HG03139 (cell line): ENCODE results near the gene VPS4B.
"Not testable (repeated sequence)": the region's sequence is repeated elsewhere in the genome, so short reads cannot be mapped to it uniquely, and the experiment has no call there.

Experiments
- ATAC-seq: cut with Tn5 transposase; IDR thresholded peaks from one replicate; pipeline ENCODE4 v1.9.1; 2021; ENCODE audit not compliant: unreplicated experiment

Gene VPS4B

DNA sequence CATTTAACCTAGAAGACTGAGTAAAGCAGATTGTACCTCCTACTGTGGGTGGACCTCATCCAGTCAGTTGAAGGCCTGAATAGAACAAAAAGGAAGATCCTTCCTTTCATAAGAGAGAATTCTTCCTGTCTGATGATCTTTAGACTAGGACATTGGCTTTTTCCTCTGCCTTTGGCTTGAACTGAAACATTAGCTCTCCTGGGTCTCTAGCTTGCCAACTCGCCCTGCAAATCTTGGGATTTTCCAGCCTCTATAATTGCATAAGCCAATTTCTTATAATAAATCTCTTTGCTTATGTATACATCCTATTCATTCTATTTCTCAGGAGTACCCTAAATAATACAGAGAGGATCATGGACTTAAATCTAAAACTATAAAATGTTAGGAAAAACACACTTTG lies 49.1 kb downstream of the VPS4B start:
- ATAC-seq: no peak

DNA sequence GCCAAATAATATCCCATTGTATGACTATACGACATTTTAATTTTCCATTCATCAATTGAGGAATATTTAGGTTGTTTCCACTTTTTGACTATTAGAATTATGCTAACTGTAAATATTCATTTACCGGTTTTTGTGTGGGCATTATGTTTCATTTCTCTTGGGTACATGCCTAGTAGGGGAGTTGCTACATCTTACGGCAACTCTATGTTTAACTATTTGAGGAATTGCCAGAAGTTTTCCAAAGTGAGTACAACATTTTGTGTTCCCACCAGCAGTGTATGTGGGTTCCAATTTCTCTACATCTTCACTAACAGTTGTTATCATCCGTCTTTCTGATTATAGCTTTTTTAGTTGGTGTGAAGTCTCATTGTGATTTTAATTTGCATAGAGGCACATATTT lies 53.7 kb downstream of the VPS4B start:
- no peak for ATAC-seq

DNA sequence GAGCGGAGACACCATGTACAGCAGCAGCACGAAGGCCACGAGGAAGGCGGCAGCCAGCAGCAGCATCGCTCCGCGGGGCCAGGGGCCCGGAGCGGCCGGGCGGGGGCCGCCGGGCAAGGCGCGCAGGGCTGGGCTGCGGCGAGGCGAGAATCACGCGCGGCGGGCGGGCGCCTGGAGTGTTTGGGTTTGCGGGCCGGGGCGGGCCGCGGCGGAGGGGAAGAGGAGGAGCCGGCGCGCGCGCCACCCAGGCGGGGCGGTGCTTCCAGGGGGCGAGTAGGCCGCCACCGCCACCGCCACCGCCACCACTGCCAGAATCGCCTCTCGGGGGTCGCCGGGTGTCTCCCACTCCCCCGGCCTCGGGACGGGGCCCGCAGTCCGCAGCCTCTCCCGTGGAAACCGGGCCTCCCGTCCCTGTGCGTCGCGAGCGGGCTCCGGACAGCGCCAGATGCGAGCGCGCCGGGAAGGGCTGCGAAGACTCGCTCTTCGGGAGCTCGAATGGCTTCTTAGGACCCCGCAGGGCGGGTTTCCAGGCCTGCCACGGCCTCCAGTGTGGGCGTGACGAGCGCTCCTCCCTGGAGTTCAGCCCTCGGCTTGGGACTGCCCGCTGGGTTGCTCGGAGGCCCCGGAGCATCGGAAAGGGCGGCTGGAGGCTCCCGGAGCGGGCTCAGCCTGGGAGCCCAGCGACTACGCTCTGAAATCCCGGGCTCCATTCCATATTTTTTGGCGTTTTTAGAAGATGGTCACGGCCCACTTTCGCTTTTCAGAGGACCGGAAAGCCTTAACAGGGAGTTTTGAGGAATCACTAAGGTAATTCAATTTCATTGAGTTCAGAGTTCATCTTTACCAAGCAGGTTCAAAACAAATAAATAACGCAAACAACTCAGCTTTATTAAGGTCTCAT lies 55.0 kb downstream of the VPS4B start, which contains the start of gene KDSR:
TSS of gene KDSR (minus strand) at position 154 of the 901 bp plus-strand sequence. CDS start at position 66, 88 bp downstream.
- ATAC-seq: peak; percentile 77

DNA sequence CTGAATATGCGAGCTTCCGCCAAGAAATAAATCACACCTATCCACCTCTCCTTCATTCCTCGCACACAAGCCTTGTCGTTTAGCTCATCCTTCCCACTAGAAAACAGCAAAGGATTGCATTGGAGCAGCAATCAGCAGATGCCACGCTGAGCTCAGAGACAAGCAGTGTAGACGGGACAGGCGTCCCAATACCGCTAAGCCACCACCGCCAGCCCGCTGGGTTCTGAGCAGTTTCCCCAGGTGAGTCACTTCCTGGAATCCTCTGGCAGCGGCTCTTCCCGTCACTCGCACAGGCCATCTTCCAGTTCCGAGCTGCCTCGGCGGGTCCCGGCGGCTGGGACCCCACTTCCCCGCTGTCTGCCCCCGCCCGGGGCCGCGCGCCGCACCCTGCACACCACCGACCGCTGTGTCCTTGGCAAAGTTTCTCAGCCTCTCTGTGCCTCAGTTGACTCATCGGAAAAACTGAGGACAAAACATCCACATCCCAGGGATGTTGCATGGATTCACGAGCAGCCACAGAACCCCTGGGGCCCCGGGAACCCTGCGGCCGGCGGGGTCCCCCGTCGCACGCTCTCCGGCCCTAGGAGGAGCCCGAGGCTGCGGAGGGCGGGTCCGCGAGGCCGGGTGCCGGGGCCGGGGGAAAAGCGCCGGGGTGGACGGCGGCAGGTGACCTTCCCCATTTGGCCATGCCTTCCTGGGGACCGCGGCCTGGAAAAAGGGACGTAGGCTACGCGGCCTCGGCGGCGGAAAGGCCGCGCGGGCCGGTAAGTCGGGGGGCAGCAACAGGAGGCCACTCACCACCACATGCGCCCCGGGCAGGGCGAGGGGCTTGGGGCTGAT lies 55.8 kb downstream of the VPS4B start:
- peak; percentile 35 for ATAC-seq

DNA sequence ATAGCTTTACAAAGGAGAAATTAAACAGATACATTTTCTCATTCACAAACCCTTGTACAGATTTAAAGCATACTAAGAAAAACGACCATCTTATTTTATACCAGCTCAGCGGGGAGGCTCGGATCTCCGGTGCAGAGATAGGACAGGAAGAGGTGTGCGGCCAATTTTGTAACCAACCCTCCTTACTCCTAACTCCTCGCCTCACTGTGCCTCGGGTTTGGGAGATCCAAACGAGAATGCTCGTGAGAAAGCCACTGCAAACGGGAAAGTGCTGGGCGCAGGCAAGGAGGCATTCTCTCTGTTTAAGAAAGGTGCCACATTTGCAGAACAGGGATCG lies 56.4 kb downstream of the VPS4B start:
- no peak for ATAC-seq

DNA sequence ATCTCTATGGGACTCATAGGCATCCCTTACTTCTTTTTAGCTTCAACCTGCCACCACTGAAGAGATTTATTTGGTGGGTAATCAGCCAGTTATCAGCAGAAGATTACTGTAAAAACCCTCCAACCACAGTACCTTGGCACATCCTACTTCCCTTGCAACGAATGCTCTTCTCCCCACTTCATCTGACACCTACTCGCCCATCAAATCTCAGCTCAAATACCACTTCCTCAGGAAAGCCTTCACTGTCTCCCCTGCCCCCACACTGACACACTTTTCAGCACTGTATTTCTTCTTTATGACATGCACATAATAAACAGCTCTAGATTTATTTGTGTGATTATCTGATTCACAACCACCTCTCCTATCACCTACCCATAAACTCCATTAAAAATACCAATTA lies 58.3 kb downstream of the VPS4B start:
- ATAC-seq: no peak

DNA sequence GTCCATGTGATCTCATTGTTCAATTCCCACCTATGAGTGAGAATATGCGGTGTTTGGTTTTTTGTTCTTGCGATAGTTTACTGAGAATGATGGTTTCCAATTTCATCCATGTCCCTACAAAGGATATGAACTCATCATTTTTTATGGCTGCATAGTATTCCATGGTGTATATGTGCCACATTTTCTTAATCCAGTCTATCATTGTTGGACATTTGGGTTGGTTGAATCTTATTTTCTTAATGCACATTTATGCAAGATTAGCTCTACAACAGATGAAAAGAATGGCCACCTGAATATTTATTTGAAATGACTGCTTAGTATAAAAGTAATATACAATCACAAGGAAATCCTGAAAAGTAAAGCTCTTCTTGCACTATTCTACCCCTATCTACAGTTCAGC lies 58.9 kb downstream of the VPS4B start:
- not testable (repeated sequence) for ATAC-seq

DNA sequence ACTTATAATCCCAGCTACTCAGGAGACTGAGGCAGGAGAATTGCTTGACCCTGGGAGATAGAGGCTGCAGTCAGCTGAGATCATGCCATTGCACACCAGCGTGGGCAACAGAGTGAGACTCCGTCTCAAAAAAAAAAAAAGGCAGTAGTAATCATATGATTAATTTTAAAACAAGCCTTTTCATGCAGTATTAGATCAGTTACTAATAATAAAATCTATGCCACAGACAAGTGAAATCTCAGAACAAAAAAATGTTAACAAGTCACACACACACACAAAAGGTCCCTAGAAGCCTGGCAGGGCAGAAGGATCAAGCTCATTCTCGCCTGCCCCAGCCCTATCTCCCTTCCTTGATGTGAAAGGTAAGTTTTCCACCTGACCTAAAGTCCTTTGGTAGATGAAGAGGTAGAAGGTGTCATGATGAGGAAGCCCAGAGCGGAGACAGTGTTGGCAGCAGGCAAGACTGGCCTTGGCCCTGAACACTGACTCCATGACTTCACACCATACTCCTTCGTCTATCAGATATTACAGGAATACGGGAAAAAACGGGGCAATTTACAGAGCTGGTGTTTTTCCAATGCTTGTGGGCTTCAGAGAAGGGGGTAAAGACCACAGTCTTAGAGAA lies 65.9 kb downstream of the VPS4B start:
- ATAC-seq: no peak

DNA sequence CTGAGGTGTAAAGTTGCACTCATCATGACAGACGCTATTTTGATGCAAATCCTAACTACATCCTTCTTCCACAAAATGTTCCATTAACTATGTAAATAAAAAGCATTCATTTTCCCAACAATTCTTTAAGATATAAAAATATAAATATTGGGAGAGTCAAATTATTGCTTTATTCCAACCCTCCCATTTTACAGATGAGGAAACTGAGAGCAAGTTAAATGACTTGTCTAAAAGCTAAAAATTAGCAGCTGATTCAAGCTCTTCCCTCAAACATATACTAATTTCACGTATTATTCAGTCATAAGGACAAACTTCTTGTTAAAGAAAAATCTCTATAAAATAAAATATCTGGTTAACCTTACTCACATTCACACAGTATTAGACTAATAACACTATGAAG lies 72.0 kb downstream of the VPS4B start:
- ATAC-seq: no peak

DNA sequence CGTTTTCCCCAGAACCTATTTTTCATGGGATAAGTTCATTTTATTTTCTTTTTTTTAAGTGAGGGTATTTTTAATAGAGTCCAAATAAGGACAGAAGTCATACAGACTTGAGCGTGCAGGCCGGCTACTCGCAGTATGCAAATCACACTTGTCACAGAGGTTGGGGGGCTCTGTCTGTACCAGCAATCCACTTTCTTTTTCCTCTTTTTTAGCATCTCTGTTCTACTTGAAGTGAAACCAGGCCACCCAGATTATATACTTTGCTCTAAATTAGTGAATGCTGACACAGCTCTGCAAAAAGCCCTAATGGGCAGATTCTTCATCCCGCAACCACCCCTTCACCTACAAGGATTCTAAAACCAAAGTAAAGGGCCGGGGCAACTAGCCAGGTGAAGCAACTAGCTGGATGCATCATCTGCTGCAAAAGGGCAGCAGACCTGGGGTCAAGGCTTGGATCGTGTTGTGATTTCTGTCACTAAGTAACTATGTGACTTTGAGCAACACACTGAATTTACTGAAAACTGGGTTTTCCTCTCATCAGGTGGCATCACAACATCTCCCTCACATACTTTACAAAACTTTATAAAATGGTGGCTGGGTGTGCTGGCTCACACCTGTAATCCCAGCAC lies 73.7 kb downstream of the VPS4B start:
- no peak for ATAC-seq

DNA sequence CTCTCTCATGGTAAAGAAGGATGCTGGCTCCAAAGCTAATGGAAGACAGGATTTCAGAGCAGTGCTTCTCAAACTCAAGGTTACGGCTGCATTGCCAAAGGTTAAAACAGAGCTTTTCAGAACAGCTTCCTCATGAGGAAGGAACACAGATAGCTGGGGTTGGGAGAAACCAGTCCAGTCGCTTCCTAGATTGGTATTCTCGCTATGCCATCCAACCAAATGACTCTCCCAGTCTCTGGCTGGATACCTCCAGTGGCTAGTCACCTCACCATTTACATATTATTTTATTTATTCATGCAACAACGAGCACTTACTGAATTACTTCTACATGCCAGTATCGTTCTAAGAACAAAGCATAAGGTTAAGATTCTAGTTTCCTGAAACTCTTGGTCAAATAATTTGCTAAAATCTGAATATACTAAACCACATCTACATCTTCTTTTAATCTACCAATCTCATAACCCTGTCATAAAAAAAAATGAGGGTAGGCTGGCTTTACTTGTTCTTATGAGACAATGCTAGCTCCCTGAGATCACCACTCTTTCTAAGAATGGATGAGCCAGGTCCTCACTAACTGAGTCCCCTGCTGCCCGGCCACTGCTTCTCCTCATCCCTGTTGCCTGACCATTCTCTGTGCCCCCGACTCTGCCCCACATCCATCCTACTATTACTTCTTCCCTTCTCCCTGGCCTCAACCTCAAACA lies 75.6 kb downstream of the VPS4B start:
- ATAC-seq: no peak

DNA sequence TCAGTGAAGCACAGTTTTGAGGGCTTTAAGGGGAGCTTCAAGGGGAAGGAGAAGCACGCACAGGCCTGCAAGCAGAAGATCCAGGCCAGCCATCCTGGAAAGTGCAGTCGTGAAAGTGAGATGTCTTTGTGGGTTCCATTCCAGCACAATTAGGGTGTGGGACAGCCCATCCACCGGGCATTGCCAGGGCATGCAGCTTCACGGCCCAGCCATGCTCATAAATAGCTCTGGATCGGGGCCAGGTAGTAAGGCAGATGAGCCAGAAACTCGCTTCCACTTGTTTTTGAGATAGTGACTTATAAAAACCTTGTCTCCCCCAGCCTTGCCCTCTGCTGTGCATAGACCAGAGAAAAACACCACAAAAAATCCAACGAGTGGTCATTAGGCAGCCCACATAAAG lies 76.2 kb downstream of the VPS4B start:
- ATAC-seq: no peak

DNA sequence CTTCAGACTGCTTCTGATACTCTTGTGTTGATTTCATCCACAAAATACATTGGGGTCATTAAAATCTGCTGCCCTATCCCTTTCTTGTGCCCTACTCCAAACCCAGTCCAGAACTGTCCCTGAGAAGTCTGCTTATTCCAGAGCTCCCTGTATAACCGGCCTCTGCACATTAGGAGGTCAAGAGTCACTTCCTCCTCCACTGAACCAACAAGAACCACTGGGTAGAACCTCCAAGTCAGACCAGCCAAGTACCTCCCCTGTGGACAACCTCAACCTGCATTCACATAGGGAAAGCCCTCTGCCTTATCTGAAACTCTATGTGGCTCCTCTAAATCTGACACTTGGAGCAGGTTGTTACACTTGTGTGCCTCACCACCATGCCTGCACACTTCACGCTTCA lies 77.4 kb downstream of the VPS4B start:
- no peak for ATAC-seq

DNA sequence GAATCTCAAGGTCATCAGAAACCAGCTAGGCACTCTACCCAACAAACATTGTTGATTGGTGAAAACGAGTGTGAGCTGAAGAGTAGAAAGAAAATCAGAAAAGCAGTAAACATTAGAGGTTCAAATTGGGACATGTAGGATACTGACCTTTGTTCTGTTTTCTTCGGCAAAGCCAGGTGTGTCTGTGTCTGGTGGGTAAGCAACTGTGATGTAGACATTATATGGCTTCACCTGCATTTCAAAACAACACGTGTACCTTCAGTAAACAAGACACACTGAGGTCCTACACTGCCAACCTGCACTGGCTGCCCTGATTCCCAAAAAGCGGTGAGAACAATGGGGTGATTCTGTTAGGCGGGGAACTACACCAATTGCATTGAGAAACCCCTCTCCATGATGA lies 78.0 kb downstream of the VPS4B start:
- ATAC-seq: no peak

DNA sequence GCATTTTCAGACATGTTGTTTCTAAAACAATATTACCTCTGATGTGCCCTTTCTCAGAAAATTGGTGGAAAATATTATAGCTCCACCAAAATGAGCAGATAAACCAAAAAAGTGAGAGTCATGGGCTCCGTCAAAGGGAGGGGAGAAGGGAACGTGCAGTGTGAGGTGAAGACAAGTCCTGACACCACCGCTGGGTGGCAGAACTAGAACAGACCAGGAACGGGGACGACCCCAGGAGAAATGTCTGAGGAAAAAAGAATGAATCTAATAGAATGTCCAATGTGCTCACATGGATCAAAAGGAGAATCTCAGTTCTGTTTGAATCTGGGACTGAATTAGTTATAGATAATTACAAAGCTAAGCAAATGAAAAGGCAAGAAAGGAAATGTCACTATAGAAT lies 80.1 kb downstream of the VPS4B start:
- ATAC-seq: no peak

DNA sequence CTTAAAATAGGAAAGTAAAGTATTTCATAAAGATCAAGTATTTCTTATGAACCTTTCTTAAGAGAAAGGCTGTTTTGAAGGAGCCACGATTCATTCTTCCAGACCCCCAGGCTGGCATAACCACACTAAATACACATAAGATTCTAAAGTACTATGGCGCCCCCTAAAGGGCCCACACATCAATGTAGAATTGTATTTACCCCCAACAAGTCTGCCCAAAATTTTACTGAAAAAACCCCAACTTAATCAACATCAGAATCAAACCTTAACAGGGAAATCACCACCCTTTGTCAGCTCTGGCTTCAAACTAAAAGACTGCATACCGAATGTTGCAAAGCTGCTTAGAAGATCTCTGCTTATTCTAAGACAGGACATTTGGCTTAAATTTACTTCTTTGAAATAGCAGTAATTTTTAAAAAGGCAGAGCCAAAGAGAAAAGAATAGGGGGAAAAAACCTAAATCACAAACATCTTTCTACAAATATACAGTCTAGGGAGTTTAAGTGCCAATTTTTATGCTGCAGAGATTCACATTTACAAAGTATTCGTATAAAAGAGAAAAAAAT lies 82.3 kb downstream of the VPS4B start:
- ATAC-seq: no peak
